ENCODE measurements around the gene HORMAD2. TPM values are rescaled to one million over a fixed set of nuclear protein-coding genes. Genes with fewer than 3 reads are reported as not detected.
A peak's percentile ranks its signal among the peaks of the same experiment; 100 is the strongest.

The HORMAD2 gene
- polyA plus RNA-seq, 1 of the 3 experiments (the other 2 are of a cell fraction) = not detected

DNA sequence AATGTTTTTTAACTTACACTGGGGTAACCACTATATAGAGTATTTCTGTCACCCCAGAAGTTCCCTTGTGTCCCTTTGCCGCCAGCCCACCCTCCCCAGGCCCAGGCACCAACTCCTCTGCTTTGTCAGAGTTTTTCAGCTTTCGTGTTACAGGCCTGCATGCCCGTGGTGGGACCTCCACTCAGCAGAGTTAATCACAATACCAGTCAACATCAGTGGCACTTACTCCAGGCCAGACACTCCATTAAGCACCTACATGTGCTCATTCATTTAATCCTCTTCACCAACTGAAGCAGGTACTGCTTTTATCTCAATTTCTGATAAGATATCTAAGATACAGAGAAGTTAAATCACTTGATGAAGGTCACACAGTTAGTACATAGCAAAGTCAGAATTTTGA, 103.0 kb downstream of the HORMAD2 start:
- Histone ChIP-seq H3K9me3 (no peaks in the 10 kb centered on the region), H3K9me2 (no peaks in the 10 kb centered on the region), H3K27me3 (ENCODE audit: insufficient read depth) (no peaks in the 10 kb centered on the region), H3K27ac (ENCODE audit: low read depth in 2 of 2, low read length in 1 of 2) (peak overlapping the region in 1 of 2 experiments; percentile 53; a peak in 2 of 4 replicates), H3K36me3 (replicated peaks in 1 of 2; ENCODE audit: control insufficient read depth in 1 of 2, insufficient read depth in 2 of 2, low read length in 1 of 2) (no peaks in the 10 kb centered on the region), H3F3A (replicated peaks; ENCODE audit: insufficient read depth) (peaks cover 10% of the 10 kb centered on the region), H3K9ac (no peak overlapping the region), H3K4me2 (no peak overlapping the region; the same call in 1 of the 2 replicates), H3K4me3 (ENCODE audit: low read depth in 2 of 2, low read length in 1 of 2) (no peak overlapping the region), H3K79me2 (ENCODE audit: insufficient read depth) (no peaks in the 10 kb centered on the region), H3K4me1 (ENCODE audit: control insufficient read depth in 1 of 2, insufficient read depth in 2 of 2, low read depth in 1 of 2, low read length in 1 of 2) (peaks cover 0 to 5% of the 10 kb centered on the region in 2 experiments; a peak in 2 of 4 replicates), H4K20me1 (ENCODE audit: insufficient read depth) (no peaks in the 10 kb centered on the region), H2AFZ (ENCODE audit: low read depth) (no peak overlapping the region)
- POLR2A ChIA-PET = no interaction called here
- TF ChIP-seq, protein P1, sequence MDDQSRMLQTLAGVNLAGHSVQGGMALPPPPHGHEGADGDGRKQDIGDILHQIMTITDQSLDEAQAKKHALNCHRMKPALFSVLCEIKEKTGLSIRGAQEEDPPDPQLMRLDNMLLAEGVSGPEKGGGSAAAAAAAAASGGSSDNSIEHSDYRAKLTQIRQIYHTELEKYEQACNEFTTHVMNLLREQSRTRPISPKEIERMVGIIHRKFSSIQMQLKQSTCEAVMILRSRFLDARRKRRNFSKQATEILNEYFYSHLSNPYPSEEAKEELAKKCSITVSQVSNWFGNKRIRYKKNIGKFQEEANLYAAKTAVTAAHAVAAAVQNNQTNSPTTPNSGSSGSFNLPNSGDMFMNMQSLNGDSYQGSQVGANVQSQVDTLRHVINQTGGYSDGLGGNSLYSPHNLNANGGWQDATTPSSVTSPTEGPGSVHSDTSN (IDR thresholded peaks at IDR 0.05) = no peak
- TF ChIP-seq, protein P2, sequence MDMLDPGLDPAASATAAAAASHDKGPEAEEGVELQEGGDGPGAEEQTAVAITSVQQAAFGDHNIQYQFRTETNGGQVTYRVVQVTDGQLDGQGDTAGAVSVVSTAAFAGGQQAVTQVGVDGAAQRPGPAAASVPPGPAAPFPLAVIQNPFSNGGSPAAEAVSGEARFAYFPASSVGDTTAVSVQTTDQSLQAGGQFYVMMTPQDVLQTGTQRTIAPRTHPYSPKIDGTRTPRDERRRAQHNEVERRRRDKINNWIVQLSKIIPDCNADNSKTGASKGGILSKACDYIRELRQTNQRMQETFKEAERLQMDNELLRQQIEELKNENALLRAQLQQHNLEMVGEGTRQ (IDR thresholded peaks at IDR 0.05; ENCODE audit: borderline replicate concordance, low read depth, low read length) = no peak
- no peak for TF ChIP-seq SMC3 (IDR thresholded peaks at IDR 0.05; ENCODE audit: low read depth, low read length)
- no peak for TF ChIP-seq FOXM1 (IDR thresholded peaks at IDR 0.05; ENCODE audit: low read depth)
- no peak for TF ChIP-seq TEAD4 (IDR thresholded peaks at IDR 0.05; ENCODE audit: borderline replicate concordance, insufficient read depth)
- TF ChIP-seq TCF12 (IDR thresholded peaks at IDR 0.05) = no peak
- no peak for TF ChIP-seq GATA2 (CRISPR knock-in tag; IDR thresholded peaks at IDR 0.05)
- no peak for TF ChIP-seq MXI1 (IDR thresholded peaks at IDR 0.05; ENCODE audit: low read depth, low read length)
- no peak for TF ChIP-seq NFIC (IDR thresholded peaks at IDR 0.05; ENCODE audit: borderline replicate concordance)
- TF ChIP-seq MEF2A (IDR thresholded peaks at IDR 0.05; ENCODE audit: borderline replicate concordance, low read depth) = no peak
- no peak for TF ChIP-seq YY1 (IDR thresholded peaks at IDR 0.05; ENCODE audit: low read depth)
- no peak for TF ChIP-seq NRF1 (IDR thresholded peaks at IDR 0.05; ENCODE audit: low read depth, low read length)
- TF ChIP-seq, protein P3, sequence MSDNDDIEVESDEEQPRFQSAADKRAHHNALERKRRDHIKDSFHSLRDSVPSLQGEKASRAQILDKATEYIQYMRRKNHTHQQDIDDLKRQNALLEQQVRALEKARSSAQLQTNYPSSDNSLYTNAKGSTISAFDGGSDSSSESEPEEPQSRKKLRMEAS (IDR thresholded peaks at IDR 0.05; ENCODE audit: low read depth) = no peak
- no peak for TF ChIP-seq FOSL2 (IDR thresholded peaks at IDR 0.05; ENCODE audit: borderline replicate concordance, low read depth)
- TF ChIP-seq, protein P4, sequence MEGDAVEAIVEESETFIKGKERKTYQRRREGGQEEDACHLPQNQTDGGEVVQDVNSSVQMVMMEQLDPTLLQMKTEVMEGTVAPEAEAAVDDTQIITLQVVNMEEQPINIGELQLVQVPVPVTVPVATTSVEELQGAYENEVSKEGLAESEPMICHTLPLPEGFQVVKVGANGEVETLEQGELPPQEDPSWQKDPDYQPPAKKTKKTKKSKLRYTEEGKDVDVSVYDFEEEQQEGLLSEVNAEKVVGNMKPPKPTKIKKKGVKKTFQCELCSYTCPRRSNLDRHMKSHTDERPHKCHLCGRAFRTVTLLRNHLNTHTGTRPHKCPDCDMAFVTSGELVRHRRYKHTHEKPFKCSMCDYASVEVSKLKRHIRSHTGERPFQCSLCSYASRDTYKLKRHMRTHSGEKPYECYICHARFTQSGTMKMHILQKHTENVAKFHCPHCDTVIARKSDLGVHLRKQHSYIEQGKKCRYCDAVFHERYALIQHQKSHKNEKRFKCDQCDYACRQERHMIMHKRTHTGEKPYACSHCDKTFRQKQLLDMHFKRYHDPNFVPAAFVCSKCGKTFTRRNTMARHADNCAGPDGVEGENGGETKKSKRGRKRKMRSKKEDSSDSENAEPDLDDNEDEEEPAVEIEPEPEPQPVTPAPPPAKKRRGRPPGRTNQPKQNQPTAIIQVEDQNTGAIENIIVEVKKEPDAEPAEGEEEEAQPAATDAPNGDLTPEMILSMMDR (IDR thresholded peaks at IDR 0.05) = no peak
- no peak for TF ChIP-seq EP300 (IDR thresholded peaks at IDR 0.05; ENCODE audit: borderline replicate concordance in 1 of 2, low read depth in 1 of 2, low read length in 1 of 2)
- no peak for TF ChIP-seq ELF1 (IDR thresholded peaks at IDR 0.05)
- WGBS (ENCODE audit: low lambda C conversion rate) = 94% methylated on average over 3 of the region's 3 CpGs
- no peak for DNase-seq
- CTCF ChIA-PET = interaction anchor here (1.0 to 2.4 kb wide), 2 partner anchors 70 to 75 kb away, joined by 4 to 12 read pairs; no protein-coding TSS in a partner anchor
